GM18868 (cell line): ENCODE results near the gene SHISA2.

Experiments
- ATAC-seq: cut with Tn5 transposase; IDR thresholded peaks from one replicate; pipeline ENCODE4 v1.9.1; 2021; ENCODE audit warnings: mild to moderate bottlenecking, moderate library complexity; ENCODE audit not compliant: unreplicated experiment

The SHISA2 gene

DNA sequence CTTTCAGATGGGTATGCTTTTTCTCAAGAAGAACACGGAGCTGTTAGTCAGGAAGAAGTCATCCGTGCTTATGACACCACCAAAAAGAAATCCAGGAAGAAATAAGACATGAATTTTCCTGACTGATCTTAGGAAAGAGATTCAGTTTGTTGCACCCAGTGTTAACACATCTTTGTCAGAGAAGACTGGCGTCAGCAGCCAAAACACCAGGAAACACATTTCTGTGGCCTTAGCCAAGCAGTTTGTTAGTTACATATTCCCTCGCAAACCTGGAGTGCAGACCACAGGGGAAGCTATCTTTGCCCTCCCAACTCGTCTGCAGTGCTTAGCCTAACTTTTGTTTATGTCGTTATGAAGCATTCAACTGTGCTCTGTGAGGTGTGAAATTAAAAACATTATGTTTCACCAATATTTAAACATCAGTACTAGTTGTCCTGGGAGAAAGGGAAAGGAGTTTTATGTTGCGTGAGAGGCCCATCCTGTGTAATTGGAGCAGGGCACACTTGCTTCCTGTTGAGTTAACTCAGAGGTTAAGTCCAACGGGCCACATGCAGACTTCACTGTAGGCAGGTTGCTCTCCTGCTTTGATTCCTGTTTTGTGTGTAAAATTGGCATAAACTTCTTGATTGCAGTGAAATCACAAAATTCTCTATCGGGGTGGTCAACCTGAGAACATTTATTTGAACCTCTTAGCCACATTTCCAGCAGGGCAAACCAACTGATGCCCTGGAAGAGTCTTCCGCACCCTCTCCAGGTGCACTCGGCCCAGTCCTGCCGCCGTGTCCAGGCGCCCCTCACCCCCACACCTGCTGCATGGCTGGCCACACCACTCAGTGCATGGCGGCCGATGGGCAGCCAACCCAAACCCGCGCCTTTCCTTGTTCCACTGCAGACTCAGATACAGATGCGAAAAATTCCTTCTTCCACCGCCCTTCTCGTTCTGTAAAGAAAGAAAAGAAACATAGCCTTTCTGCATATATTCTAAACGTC is 31.6 kb downstream of the SHISA2 start:
- no peak for ATAC-seq

DNA sequence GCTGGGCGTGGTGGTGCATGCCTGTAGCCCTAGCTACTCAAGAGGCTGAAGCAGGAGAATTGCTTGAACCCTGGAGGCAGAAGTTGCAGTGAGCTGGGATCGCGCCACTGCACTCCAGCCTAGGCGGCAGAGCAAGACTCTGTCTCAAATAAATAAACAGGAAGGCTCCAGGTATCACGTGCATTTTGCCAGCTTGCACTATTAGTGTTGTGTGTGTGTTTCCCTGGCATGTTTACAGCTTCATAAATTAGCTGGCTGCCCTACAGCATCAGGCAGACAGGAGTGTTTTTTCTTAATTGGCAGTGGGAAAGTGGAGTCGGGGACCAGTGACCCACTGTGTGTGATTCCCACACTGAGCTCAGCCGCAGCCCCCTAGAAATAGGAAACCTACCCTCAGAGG is 32.6 kb downstream of the SHISA2 start:
- no peak for ATAC-seq

DNA sequence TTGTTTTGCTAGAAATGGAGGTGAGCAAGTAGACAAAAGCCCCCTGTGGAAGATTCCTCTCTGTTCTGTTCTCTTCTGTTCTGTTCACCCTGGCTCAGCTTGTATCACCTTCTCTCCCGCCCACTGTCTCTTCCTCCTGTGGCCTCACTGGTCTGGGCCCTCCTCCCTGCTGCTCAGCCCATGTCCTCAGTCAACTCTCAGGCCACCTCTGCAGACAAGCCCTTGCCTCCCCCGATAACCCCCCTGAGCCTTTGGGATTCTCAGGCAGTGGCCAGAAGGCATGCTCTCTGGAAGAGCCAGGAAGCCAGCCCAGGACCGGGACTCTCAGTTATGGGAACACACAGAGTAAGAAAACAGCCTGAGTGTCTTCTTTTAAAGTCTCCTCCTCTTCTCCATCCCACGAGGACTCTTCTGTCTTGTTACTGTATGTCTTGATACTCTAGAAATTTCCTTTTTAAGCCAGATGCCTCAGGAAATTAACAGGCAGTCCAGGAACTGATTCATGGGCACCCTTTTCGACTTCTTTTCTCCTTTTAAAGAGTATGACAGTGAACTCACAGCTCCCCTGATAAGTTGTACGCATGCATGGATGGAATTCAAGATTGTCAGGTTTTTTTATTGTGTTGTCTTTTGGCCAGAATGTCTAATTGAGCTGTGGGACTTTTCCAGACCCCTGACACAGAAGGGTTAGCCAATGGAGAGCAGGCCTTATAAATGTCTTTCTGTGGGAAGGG is 33.7 kb downstream of the SHISA2 start:
- ATAC-seq, result no peak

DNA sequence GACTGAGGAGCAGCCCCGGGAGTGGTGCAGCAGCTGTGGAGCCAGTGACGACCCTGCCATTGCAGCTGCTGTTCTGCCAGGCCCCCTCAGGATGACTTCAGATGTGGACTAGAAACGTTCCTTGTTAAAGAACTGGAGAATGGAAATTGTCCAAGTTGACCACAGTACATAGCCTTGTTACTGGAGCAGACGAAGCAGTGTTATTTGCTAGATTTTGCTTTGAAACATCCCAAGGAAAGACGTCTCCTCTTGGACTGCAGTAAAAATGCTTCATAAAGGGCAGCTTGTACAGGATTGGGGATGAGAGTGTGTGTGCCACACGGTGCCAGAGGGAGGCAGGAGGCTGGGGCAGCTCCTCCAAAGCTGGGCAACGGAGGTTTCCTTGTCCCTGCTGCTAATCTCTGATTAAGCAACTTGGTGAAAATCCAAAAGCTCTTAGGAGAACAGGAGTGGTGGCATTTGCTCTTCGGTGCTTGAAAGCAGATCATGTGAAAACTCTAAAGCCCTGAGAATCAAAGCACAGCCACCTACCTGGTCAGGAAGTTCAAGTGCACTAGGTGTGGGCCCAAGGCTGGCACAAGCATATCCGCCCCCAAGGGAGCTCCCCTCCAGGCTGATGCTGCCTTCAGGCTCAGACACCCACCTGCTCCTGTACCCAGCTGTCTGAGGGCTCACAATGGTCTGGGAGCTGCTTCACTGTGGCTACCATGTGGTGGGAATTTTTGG is 34.5 kb downstream of the SHISA2 start:
- ATAC-seq, result no peak

DNA sequence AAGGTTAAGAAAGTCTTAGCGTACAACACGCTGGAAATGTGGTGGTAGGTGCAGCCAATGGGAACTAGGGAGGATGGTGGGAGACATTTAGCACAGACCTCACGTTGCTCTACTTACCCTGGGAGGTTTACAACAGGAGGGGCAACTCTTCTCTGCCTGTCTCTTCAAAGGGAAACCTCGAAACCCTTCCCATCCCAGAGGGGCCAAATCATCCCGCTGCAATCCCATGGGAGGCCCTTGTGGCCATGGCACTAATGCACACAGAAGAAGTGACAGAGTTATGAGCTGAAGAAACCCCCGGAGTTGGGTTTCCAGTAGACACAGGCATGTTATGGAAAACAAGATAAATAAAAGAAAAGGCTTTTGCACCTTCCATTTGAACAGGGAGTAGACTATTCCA is 35.6 kb downstream of the SHISA2 start:
- no peak for ATAC-seq

DNA sequence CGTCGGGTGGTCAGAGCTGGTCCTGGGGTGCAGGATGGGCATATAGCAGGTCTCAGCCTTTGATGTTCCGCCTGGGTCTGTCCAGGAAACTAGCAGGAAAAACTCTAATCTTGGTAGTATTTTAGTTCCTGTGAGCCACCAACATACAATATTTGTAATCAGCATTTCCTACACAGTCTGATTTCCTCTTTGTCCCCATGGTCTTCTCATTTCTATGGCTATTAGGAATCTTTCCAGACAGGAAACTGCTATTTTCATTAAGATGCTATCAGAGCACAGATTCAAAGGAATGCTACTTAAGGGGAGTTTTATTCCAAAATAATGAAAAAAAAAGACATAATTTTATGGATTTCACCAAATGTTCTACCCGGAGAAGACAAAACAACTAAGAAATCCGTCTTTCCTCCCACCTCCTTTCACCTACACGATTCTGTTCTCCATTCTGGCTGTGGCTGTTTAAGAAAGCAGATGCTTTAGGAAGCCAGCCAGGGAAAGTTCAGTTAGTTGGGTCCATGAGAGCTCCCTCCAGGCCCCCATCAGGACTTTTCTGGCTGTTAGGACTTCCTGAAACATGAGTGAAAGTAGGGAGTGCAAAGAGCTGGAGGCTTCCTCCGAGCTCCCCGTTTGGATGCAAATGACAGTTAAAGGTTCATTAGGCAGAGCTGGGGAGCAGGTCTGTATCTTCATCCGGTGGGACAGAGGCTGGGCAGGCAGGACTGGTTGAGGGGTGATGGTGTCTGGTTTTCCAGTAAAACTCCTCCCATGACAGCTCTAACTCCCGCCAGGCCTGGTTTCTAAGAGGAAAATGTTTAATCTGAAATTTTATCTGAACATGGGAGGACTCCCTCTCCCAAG is 36.3 kb downstream of the SHISA2 start:
- ATAC-seq, result no peak

DNA sequence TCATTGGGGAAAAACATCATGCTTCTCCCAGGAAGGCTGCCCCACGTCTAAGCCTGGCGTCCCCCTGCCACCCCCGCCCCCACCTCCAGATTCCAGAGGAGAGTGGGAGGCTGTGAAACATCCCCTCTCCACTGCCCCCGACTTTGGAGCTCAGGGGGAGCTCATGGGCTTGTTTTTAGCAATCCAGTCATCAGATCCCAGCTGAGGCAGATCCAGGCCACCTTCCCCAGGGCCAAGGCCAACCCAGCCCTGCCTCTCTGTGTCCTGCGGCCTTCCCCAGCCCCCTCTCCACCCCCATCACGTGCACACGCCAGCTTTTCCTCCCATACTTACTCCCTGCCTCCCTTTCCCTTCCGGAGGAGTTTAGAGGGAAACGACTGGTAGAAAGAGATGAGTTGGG is 38.8 kb downstream of the SHISA2 start:
- ATAC-seq, result no peak

DNA sequence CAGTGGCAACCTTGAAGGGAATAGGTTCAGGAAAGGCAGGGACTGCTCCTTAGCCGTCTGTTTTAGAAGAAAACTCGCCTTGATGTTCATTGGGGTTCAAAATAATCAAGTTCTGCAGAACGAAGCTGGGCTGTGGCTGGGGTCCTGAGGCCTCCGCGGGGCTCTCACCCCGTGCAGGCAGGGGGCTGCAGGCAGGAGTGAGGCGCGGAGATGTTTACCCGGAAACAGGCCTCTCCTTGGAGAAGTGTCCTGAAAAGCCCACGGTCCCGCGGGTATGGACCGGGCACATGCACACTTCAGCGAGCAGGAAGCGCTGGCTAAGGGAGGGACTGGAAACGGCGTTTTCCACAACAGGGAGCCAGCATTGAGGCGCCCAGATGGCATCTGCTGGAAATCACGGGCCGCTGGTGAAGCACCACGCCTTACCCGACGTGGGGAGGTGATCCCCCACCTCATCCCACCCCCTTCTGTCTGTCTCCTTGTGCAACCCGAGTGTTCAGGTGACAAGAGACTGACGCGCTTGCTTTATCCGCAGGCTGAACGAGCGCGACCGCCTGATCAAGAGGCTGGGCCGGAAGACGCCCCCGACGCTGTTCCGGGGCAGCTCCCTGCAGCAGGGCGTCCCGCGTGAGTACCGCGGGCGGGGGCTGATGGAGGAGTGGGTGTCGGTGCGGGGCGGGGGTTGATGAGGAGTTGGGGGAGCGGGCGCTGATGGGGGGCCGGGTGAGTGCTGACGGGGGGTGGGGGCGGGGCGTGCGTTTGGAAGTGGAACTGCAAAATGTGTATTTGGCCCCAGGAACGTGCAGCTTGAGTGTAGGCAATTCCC is 39.6 kb downstream of the SHISA2 start:
- ATAC-seq, result no peak

DNA sequence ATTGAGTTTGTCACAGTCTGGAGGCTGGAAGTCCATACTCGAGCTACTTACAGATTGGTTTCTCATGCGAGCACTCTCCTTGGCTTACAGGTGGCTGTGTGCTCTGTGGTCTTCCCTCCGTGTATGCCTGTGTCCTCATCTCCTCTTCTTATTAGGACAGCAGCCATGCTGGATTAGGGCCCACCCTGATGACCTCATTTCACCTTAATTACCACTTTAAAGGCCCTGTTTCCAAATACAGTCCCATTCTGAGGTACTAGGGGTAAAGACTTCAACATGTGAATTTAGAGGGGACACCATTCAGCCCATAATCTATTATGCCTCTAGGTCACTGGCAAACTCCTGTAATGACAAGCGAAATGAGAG is 40.6 kb downstream of the SHISA2 start:
- no peak for ATAC-seq

DNA sequence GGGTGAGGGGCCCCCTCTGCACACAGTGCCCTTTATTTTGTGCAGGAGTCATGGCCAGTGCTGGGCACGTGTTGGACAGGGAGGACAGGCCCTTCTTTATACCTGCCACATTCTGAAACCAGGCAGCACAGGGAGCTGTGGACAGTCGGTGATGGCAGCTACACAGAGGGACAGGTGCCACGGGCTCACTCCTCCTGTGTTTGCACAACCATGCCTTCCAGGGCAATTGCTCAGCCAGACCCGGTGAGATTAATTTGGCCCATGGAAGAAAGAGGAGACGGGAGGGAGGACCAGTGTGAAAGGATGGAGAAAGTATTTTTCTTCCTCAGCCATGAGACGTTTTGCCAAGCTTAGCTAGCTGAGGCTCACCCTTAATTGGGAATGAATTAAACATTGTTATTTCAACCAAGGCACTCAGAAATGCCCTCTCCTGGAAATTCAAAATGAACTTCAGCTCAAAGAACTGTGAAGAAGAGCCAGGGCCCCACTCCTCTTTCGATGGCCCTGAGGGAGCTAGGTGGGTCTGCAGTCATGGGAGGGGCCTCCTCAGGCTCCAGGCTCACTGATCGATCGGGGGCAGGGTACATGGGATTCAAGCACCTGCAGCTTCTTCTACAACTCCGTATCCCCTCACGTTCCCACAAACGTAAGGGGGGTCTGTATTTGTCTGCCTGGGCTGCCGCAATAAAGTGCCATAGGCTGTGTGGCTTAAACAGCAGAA is 41.2 kb downstream of the SHISA2 start:
- no peak for ATAC-seq

DNA sequence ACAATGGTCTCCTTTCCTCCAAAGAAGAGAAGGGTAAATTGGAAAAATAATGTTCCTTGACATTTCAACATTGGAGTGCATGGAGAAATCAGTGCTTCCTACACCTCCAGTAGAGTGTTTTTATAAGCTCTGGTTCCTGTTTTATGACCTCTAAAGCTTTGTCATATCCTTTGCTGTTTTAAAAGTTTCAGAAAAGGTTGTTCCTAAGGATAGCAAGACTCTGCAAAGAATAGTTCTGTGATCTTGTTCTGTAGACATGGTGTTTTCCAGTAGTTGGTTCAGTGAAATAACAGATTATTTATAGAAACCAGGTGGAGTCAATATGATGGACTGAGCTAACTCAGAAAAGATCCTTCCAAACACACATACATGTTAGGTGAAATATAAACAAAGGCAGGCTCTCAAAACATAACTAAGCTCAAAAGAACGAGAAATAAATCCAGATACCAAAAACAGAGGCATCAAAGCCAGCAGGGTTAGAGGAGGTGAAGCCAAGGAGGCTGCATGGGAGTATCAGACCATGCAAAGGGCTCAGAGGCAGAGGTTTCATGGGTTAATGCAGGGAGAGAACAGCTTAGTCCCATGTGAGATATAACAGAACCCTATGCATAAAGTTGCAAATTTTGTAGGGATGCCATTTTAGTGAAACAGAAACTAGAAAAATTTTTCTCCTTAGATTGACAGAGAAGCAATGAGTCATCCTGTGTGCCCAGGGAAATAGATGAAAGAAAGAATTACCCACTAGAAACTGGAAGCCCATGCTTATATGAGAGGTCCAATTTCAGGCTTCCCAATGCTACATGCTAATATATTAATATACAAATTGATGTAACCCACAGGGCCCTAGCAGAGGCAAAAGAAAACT is 44.3 kb downstream of the SHISA2 start:
- no peak for ATAC-seq
